ENCODE results near the gene TNFSF8.

DNA sequence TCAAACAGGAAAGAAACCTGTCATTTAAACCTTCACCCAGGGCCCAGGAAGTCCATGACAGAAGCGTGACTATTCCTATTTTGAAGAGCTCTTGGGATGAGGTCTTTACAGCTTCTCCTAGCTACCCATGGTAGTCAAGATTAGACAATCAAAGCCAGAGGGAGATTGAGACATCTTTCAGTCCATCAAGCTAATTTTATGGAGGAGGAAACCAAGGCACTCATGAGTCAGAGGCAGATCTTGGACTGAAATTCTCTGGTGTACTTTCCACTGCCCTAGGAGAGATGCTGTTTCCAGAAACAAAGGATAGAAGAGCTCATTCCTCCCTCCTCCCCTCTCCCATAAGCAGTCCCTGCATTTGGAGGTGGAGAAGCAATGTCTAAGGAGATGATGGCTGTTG is 9.2 kb downstream of the TNFSF8 start:
- TF ChIP-seq, protein P1, sequence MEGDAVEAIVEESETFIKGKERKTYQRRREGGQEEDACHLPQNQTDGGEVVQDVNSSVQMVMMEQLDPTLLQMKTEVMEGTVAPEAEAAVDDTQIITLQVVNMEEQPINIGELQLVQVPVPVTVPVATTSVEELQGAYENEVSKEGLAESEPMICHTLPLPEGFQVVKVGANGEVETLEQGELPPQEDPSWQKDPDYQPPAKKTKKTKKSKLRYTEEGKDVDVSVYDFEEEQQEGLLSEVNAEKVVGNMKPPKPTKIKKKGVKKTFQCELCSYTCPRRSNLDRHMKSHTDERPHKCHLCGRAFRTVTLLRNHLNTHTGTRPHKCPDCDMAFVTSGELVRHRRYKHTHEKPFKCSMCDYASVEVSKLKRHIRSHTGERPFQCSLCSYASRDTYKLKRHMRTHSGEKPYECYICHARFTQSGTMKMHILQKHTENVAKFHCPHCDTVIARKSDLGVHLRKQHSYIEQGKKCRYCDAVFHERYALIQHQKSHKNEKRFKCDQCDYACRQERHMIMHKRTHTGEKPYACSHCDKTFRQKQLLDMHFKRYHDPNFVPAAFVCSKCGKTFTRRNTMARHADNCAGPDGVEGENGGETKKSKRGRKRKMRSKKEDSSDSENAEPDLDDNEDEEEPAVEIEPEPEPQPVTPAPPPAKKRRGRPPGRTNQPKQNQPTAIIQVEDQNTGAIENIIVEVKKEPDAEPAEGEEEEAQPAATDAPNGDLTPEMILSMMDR (conservative IDR thresholded peaks at IDR 0.05; ENCODE audit: low read length) = no peak
- no peak for TF ChIP-seq EZH2phosphoT487 (IDR thresholded peaks at IDR 0.05; ENCODE audit: borderline replicate concordance, low read depth, low read length)
